Measurements from ENCODE around the gene TEP1. TPM values are rescaled to one million over a fixed set of nuclear protein-coding genes. Genes with fewer than 3 reads are reported as not detected.

TEP1 gene
- total RNA-seq, 4 donors from 2014 or later = 72.2 to 216 (median 79.9) TPM

GRCh38 chr14:20422886-20423285 is 9.6 kb upstream of the TEP1 start:
- Histone ChIP-seq H3K4me1 (peaks cover 0 to 37% (median 24%) of the 10 kb centered on the region in 4 donors), H3K4me3 (no peak overlapping the region), H3K36me3 (no peaks in the 10 kb centered on the region), H3K9me3 (no peaks in the 10 kb centered on the region), H3K27me3 (no peaks in the 10 kb centered on the region), H3K27ac (no peak overlapping the region)
- WGBS, 2 donors (ENCODE audit: low coverage in 1 of 2) = 10 to 45% methylated on average over 2 of the region's 2 CpGs
- intact Hi-C loops (cut with DNase I; ENCODE audit: low total_unique reads) = no loop called here
- no peak for DNase-seq
- no peak for TF ChIP-seq POLR2A (IDR thresholded peaks at IDR 0.05)
- TF ChIP-seq POLR2AphosphoS5 (IDR thresholded peaks at IDR 0.05) = no peak
- no peak for TF ChIP-seq EP300 (IDR thresholded peaks at IDR 0.05; ENCODE audit: low read depth)
- no peak for TF ChIP-seq CTCF (IDR thresholded peaks at IDR 0.05)
- in situ Hi-C loops (cut with MboI; ENCODE audit: low pct_ligation_motif_present in 1 of 4, low pct_unique_long_range_greater_than_20kb in 1 of 4, low sequenced_read_pairs in 3 of 4) = loop anchor here in 1 of 4 donors (25.0 kb wide), 1 partner anchor 189 kb away; no protein-coding TSS in a partner anchor

- Histone ChIP-seq H3K36me3 (no peaks in the 10 kb centered on the region), H3K27ac (no peak overlapping the region), H3K4me1 (peaks cover 0 to 38% (median 25%) of the 10 kb centered on the region in 4 donors), H3K4me3 (no peak overlapping the region), H3K27me3 (no peaks in the 10 kb centered on the region), H3K9me3 (no peaks in the 10 kb centered on the region)
- intact Hi-C loops (cut with DNase I; ENCODE audit: low total_unique reads) = no loop called here
- in situ Hi-C loops (cut with MboI; ENCODE audit: low pct_ligation_motif_present in 1 of 4, low pct_unique_long_range_greater_than_20kb in 1 of 4, low sequenced_read_pairs in 3 of 4) = loop anchor here in 1 of 4 donors (25.0 kb wide), 1 partner anchor 191 kb away; no protein-coding TSS in a partner anchor
- TF ChIP-seq POLR2AphosphoS5 (IDR thresholded peaks at IDR 0.05) = no peak
- TF ChIP-seq CTCF (IDR thresholded peaks at IDR 0.05) = no peak
- TF ChIP-seq POLR2A (IDR thresholded peaks at IDR 0.05) = no peak
- no peak for TF ChIP-seq EP300 (IDR thresholded peaks at IDR 0.05; ENCODE audit: low read depth)
- DNase-seq = no peak
- WGBS, 2 donors (ENCODE audit: low coverage in 1 of 2) = 43 to 54% methylated on average over 2 of the region's 2 CpGs
Observed at GRCh38 chr14:20421267-20421666, 8.0 kb upstream of the TEP1 start.

- H3K36me3 ChIP-seq = no peaks in the 10 kb centered on the region
- H3K4me3 ChIP-seq = no peak overlapping the region
- H3K9me3 ChIP-seq = no peaks in the 10 kb centered on the region
- in situ Hi-C loops (cut with MboI; ENCODE audit: low pct_ligation_motif_present in 1 of 4, low pct_unique_long_range_greater_than_20kb in 1 of 4, low sequenced_read_pairs in 3 of 4) = loop anchor here in 2 of 4 donors (10.0 to 25.0 kb wide), 2 partner anchors 45 to 193 kb away; partner anchors contain the start of genes PIP4P1 (in 1 of the 2) and PNP (in 1 of the 2)
- H3K4me1 ChIP-seq = peaks cover 0 to 55% (median 33%) of the 10 kb centered on the region in 4 donors
- 64% methylated on average over 1 of the region's 1 CpG; no CpG with 5 or more reads in 1 of the 2 donors for WGBS, 2 donors (ENCODE audit: low coverage in 1 of 2)
- peak overlapping the region; percentile 83 to 99 (median 89) for H3K27ac ChIP-seq
- DNase-seq = no peak
- peak in 1 of 5 experiments; percentile 12 for TF ChIP-seq CTCF (IDR thresholded peaks at IDR 0.05)
- no peak for TF ChIP-seq POLR2AphosphoS5 (IDR thresholded peaks at IDR 0.05)
- no peak for TF ChIP-seq POLR2A (IDR thresholded peaks at IDR 0.05)
- TF ChIP-seq EP300 (IDR thresholded peaks at IDR 0.05; ENCODE audit: low read depth) = no peak
- intact Hi-C loops (cut with DNase I; ENCODE audit: low total_unique reads) = no loop called here
- H3K27me3 ChIP-seq = no peaks in the 10 kb centered on the region
Observed at GRCh38 chr14:20419419-20419818, 6.1 kb upstream of the TEP1 start.

GRCh38 chr14:20418501-20418909 is 5.2 kb upstream of the TEP1 start:
- peak; percentile 69 for DNase-seq

More at GRCh38 chr14:20418501-20418909, 5.2 kb upstream of the TEP1 start:
- Histone ChIP-seq H3K4me1 (peaks cover 0 to 64% (median 42%) of the 10 kb centered on the region in 4 donors), H3K27ac (peak overlapping the region; percentile 83 to 99 (median 89)), H3K36me3 (no peaks in the 10 kb centered on the region), H3K27me3 (no peaks in the 10 kb centered on the region), H3K9me3 (no peaks in the 10 kb centered on the region), H3K4me3 (no peak overlapping the region)
- 58 to 80% methylated on average over 1 to 2 of the region's 2 CpGs for WGBS, 2 donors (ENCODE audit: low coverage in 1 of 2)
- in situ Hi-C loops (cut with MboI; ENCODE audit: low pct_ligation_motif_present in 1 of 4, low pct_unique_long_range_greater_than_20kb in 1 of 4, low sequenced_read_pairs in 3 of 4) (loop anchor here in 2 of 4 donors (10.0 to 25.0 kb wide), 2 partner anchors 46 to 194 kb away; partner anchors contain the start of genes PIP4P1 (in 1 of the 2) and PNP (in 1 of the 2)), intact Hi-C loops (cut with DNase I; ENCODE audit: low total_unique reads) (no loop called here)
- TF ChIP-seq EP300 (IDR thresholded peaks at IDR 0.05; ENCODE audit: low read depth) (no peak), POLR2A (IDR thresholded peaks at IDR 0.05) (peak; percentile 70), POLR2AphosphoS5 (IDR thresholded peaks at IDR 0.05) (peak; percentile 77 to 91 (median 83))

Data from transverse colon (tissue), 4 donors.